ENCODE measurements around the gene S100A3. TPM values are rescaled to one million over a fixed set of nuclear protein-coding genes. Genes with fewer than 3 reads are reported as not detected.

Gene S100A3
- total and polyA plus RNA-seq, 2 of the 13 experiments (the other 11 are each of a cell fraction or from before 2014, with no cell fraction given) = 2.5 to 4.5 TPM

- peak; percentile 53; the same call in 1 of the 2 replicates for TF ChIP-seq TFAP4 (IDR thresholded peaks at IDR 0.05; ENCODE audit: borderline replicate concordance, low read depth)
- TF ChIP-seq KAT8 (CRISPR knock-in tag; IDR thresholded peaks at IDR 0.05) = peak; percentile 46; the same call in 1 of the 2 replicates
- TF ChIP-seq SMYD3 (CRISPR knock-in tag; IDR thresholded peaks at IDR 0.05) = no peak
- peak; percentile 99 for TF ChIP-seq ZNF331 (CRISPR knock-in tag; IDR thresholded peaks at IDR 0.05)
- TF ChIP-seq CC2D1A (CRISPR knock-in tag; IDR thresholded peaks at IDR 0.05) = no peak
- TF ChIP-seq ZNF777 (CRISPR knock-in tag; IDR thresholded peaks at IDR 0.05) = 0 out of 2 replicates have a peak, but pooled peaks have one; percentile 15
- TF ChIP-seq SMC3 (IDR thresholded peaks at IDR 0.05; ENCODE audit: low read length) = peak; percentile 53; the same call in 1 of the 2 replicates
- TF ChIP-seq KDM6A (CRISPR knock-in tag; IDR thresholded peaks at IDR 0.05; ENCODE audit: low read depth) = peak; percentile 53; the same call in 1 of the 2 replicates
- TF ChIP-seq ZC3H13 (CRISPR knock-in tag; IDR thresholded peaks at IDR 0.05) = no peak
- no peak for TF ChIP-seq KMT2A (CRISPR knock-in tag; IDR thresholded peaks at IDR 0.05)
- 0 out of 2 replicates have a peak, but pooled peaks have one; percentile 33 for TF ChIP-seq PPARG (CRISPR knock-in tag; conservative IDR thresholded peaks at IDR 0.05)
- 0 out of 2 replicates have a peak, but pooled peaks have one; percentile 29 for TF ChIP-seq CBFB (CRISPR knock-in tag; IDR thresholded peaks at IDR 0.05)
- TF ChIP-seq ZFX (CRISPR knock-in tag; IDR thresholded peaks at IDR 0.05; ENCODE audit: low read depth) = peak; percentile 47; the same call in 1 of the 2 replicates
- peak; percentile 7; the same call in 1 of the 2 replicates for TF ChIP-seq HOXA3 (CRISPR knock-in tag; IDR thresholded peaks at IDR 0.05)
- TF ChIP-seq CBX5 (CRISPR knock-in tag; IDR thresholded peaks at IDR 0.05; ENCODE audit: borderline replicate concordance) = no peak
- TF ChIP-seq ZNF276 (CRISPR knock-in tag; IDR thresholded peaks at IDR 0.05; ENCODE audit: low read depth) = no peak
- peak; percentile 81 for TF ChIP-seq PATZ1 (CRISPR knock-in tag; IDR thresholded peaks at IDR 0.05)
- no peak for TF ChIP-seq ELF4 (CRISPR knock-in tag; IDR thresholded peaks at IDR 0.05; ENCODE audit: borderline replicate concordance)
- TF ChIP-seq TBX2 (CRISPR knock-in tag; IDR thresholded peaks at IDR 0.05; ENCODE audit: borderline replicate concordance) = peak; percentile 29; the same call in 1 of the 2 replicates
- TF ChIP-seq THAP11 (CRISPR knock-in tag; IDR thresholded peaks at IDR 0.05) = 0 out of 2 replicates have a peak, but pooled peaks have one; percentile 0
- peak; percentile 68 to 80; a peak in 3 of 4 replicates for TF ChIP-seq HMGXB4 (CRISPR knock-in tag; IDR thresholded peaks at IDR 0.05; ENCODE audit: borderline replicate concordance in 1 of 2, low read depth in 1 of 2)
- peak; percentile 16; the same call in 1 of the 2 replicates for TF ChIP-seq DRAP1 (CRISPR knock-in tag; IDR thresholded peaks at IDR 0.05)
- peak; percentile 54; the same call in 1 of the 2 replicates for TF ChIP-seq FOSL2 (CRISPR knock-in tag; IDR thresholded peaks at IDR 0.05)
Measured at GRCh38 chr1:153532769-153533599, 16.1 kb downstream of the S100A3 start (continued).

Measured in HepG2 (cell line).